HCEC 1CT (cell line): ENCODE measurements around the gene NACC2.

ENCODE experiments used
- DNase-seq: peaks from one replicate; pipeline ENCODE4 v3.0.0-alpha.2; 2017

Gene NACC2

GRCh38 chr9:136127313-136127712 is 32.2 kb upstream of the NACC2 start:
- DNase-seq = no peak

- no peak for DNase-seq
Measured at GRCh38 chr9:136124976-136125692, 30.0 kb upstream of the NACC2 start.

- peak; percentile 32 for DNase-seq
Measured at GRCh38 chr9:136122425-136123383, 27.6 kb upstream of the NACC2 start.

GRCh38 chr9:136121801-136122200 is 26.7 kb upstream of the NACC2 start:
- no peak for DNase-seq

- no peak for DNase-seq
Measured at GRCh38 chr9:136120438-136120844, 25.4 kb upstream of the NACC2 start.

- DNase-seq = no peak
Measured at GRCh38 chr9:136119883-136120393, 24.8 kb upstream of the NACC2 start.

GRCh38 chr9:136119061-136119882 is 24.2 kb upstream of the NACC2 start:
- DNase-seq = no peak

- peak; percentile 96 for DNase-seq
Measured at GRCh38 chr9:136118320-136119060, 23.4 kb upstream of the NACC2 start, which contains the start of gene TMEM250. Gene TMEM250, minus strand, starts transcription at chr9:136118875. Its CDS starts 1,975 bp downstream, at chr9:136116900.

GRCh38 chr9:136117916-136118319 is 22.8 kb upstream of the NACC2 start:
- DNase-seq = peak; percentile 11

- no peak for DNase-seq
Measured at GRCh38 chr9:136117291-136117915, 22.3 kb upstream of the NACC2 start.

GRCh38 chr9:136116360-136117098 is 21.4 kb upstream of the NACC2 start:
- no peak for DNase-seq

GRCh38 chr9:136115641-136116359 is 20.7 kb upstream of the NACC2 start:
- DNase-seq = no peak

GRCh38 chr9:136115206-136115605 is 20.1 kb upstream of the NACC2 start:
- DNase-seq = no peak

GRCh38 chr9:136114610-136115009 is 19.5 kb upstream of the NACC2 start:
- DNase-seq = no peak

- DNase-seq = no peak
Measured at GRCh38 chr9:136112541-136112940, 17.5 kb upstream of the NACC2 start.

- DNase-seq = no peak
Measured at GRCh38 chr9:136111910-136112309, 16.8 kb upstream of the NACC2 start.

- DNase-seq = no peak
Measured at GRCh38 chr9:136111190-136111589, 16.1 kb upstream of the NACC2 start.

- no peak for DNase-seq
Measured at GRCh38 chr9:136110082-136111061, 15.3 kb upstream of the NACC2 start.
